K562 (cell line): ENCODE measurements around the gene KCNQ5. TPM values are rescaled to one million over a fixed set of nuclear protein-coding genes. Genes with fewer than 3 reads are reported as not detected.

Source experiments
- BRCA1 ChIP-seq, 2 experiments: fragments of 450-650 bp in 1 of 2; sonication (generic) in 1 of 2; formaldehyde crosslinking in 1 of 2; IDR thresholded peaks; 2 replicates each; pipeline versions ENCODE4 v1.5.0 to v1.6.1; 2017 to 2020; ENCODE audit warnings: mild to moderate bottlenecking in 1 of 2, missing genetic modification reagents in 1 of 2
- CTCF ChIP-seq, 3 experiments: IDR thresholded peaks in 2 of 3; conservative IDR thresholded peaks in 1 of 3; 2 replicates each; pipeline ENCODE4 v1.5.1; 2011 to 2012; ENCODE audit warnings: low read length in 3 of 3, mild to moderate bottlenecking in 3 of 3, control low read depth in 2 of 3, improper control_type of control experiment in 1 of 3, inconsistent platforms in 1 of 3, low read depth in 1 of 3, mixed read lengths in 1 of 3, moderate library complexity in 1 of 3; ENCODE audit not compliant: insufficient read depth in 2 of 3
- ELF4 ChIP-seq: fragments of 450-650 bp; formaldehyde crosslinking; IDR thresholded peaks from 2 replicates; pipeline ENCODE4 v1.4.0; 2022; ENCODE audit warnings: missing genetic modification characterization
- ETV5 ChIP-seq: sonication (generic); formaldehyde crosslinking; IDR thresholded peaks from 2 replicates; pipeline ENCODE4 v1.4.0; 2020; ENCODE audit warnings: low read depth, mild to moderate bottlenecking, missing genetic modification reagents
- GABPB1 ChIP-seq: sonication (generic); formaldehyde crosslinking; IDR thresholded peaks from 2 replicates; pipeline ENCODE4 v1.8.0; 2022; ENCODE audit warnings: mild to moderate bottlenecking, missing genetic modification reagents
- HNRNPL ChIP-seq: fragments of 200-400 bp; formaldehyde crosslinking; IDR thresholded peaks from 2 replicates; pipeline ENCODE4 v1.6.1; 2017; ENCODE audit warnings: low read depth, mild to moderate bottlenecking, low read length
- MNT ChIP-seq, 2 experiments: fragments of 450-650 bp; conservative IDR thresholded peaks; 2 replicates each; pipeline ENCODE4 v1.6.1; 2017; ENCODE audit warnings: mild to moderate bottlenecking in 2 of 2, moderate library complexity in 2 of 2
- NEUROD1 ChIP-seq: fragments of 150-350 bp; IDR thresholded peaks from 2 replicates; pipeline ENCODE4 v1.6.1; 2014; ENCODE audit warnings: borderline replicate concordance, low read length, low read depth; ENCODE audit not compliant: partially characterized antibody
- NFIX ChIP-seq: fragments of 250-450 bp; sonication (Bioruptor Pico); IDR thresholded peaks from 2 replicates; pipeline ENCODE4 v1.4.0; 2020; ENCODE audit warnings: low read depth, mild to moderate bottlenecking, moderate library complexity
- RNF2 ChIP-seq: sonication (generic); IDR thresholded peaks from 2 replicates; pipeline ENCODE4 v1.6.1; 2016
- SAP30 ChIP-seq: fragments of 200-600 bp; sonication (generic); IDR thresholded peaks from 2 replicates; pipeline ENCODE4 v1.6.1; 2012; ENCODE audit warnings: borderline replicate concordance, low read depth, mild to moderate bottlenecking, moderate library complexity, low read length, control low read depth, inconsistent platforms; ENCODE audit not compliant: insufficient read depth, poor library complexity, severe bottlenecking
- TAF15 ChIP-seq: fragments of 200-400 bp; formaldehyde crosslinking; IDR thresholded peaks from 2 replicates; pipeline ENCODE4 v1.6.1; 2017; ENCODE audit warnings: mild to moderate bottlenecking, low read depth, low read length, moderate library complexity
- TARDBP ChIP-seq: fragments of 450-650 bp; IDR thresholded peaks from 2 replicates; pipeline ENCODE4 v1.6.1; 2016
- TBP ChIP-seq: optimal IDR thresholded peaks from 2 replicates; pipeline ENCODE3; 2011; ENCODE audit warnings: low read depth, low read length, improper control_type of control experiment
- ZBTB49 ChIP-seq: sonication (generic); formaldehyde crosslinking; IDR thresholded peaks from 2 replicates; pipeline ENCODE4 v1.8.0; 2022; ENCODE audit warnings: missing genetic modification reagents, mild to moderate bottlenecking, borderline replicate concordance
- polyA plus RNA-seq, 8 experiments: library from polyadenylated mRNA; depleted of rRNA in 4 of 8; stranded (reverse) in 5 of 8; unstranded in 3 of 8; fragments of >200 nt; fragmentation: Nextera tagmentation in 2 of 8; fragmentation: Illumina TruSeq in 1 of 8; extraction: Ambion mirVana in 2 of 8; extraction: Trizol in 1 of 8; gene quantifications; 2 replicates each; pipeline versions ENCODE4 v1.2.1 to v1.2.3, GENCODE V29; 2011 to 2014; ENCODE audit warnings: inconsistent platforms in 1 of 8, missing spikeins in 1 of 8
- total RNA-seq, 7 experiments: library from RNA; depleted of rRNA in 6 of 7; stranded (reverse); fragments of >200 nt in 6 of 7; fragmentation: Illumina TruSeq in 2 of 7; extraction: Trizol in 2 of 7; gene quantifications; 2 replicates each; pipeline versions ENCODE4 v1.2.1 to v1.2.3, GENCODE V29; 2011 to 2021; ENCODE audit warnings: low replicate concordance in 1 of 7
- TF ChIP-seq, protein P1 (sequence below), 3 experiments: fragments of 200-800 bp in 1 of 3; sonication (Bioruptor generic) in 1 of 3; sonication (generic) in 1 of 3; formaldehyde crosslinking in 1 of 3; IDR thresholded peaks; 2 replicates each; pipeline versions ENCODE4 v1.6.1 to v1.8.0; 2016 to 2022; ENCODE audit warnings: mild to moderate bottlenecking in 2 of 3, missing compliant biosample characterization in 2 of 3, missing genetic modification characterization in 2 of 3, missing genetic modification reagents in 1 of 3
- TF ChIP-seq, protein P2 (sequence below), 2 experiments: fragments of 450-650 bp; IDR thresholded peaks; 2 replicates each; pipeline ENCODE4 v1.6.1; 2016

The KCNQ5 gene
- total and polyA plus RNA-seq, 9 of the 15 experiments (the other 6 are each of a cell fraction or from before 2014, with no cell fraction given) = 0.31 to 5.9 (median 2.6) TPM

GRCh38 chr6:72622094-72622940 lies 453 bp downstream of the KCNQ5 start (continued):
- TF ChIP-seq TAF15 = no peak
- no peak for TF ChIP-seq NFIX
- TF ChIP-seq ELF4 = no peak
- TF ChIP-seq RNF2 = no peak; the same call in 1 of the 2 replicates
- 0 out of 2 replicates have a peak, but pooled peaks have one; percentile 88 for TF ChIP-seq ZBTB49 (CRISPR knock-in tag)
- TF ChIP-seq MNT (conservative IDR thresholded peaks at IDR 0.05) = peak; percentile 76 to 80
- TF ChIP-seq ETV5 = 0 out of 2 replicates have a peak, but pooled peaks have one; percentile 26
- peak; percentile 1; the same call in 1 of the 2 replicates for TF ChIP-seq GABPB1 (CRISPR knock-in tag)
- peak; percentile 86 for TF ChIP-seq HNRNPL
- TF ChIP-seq, protein P1, sequence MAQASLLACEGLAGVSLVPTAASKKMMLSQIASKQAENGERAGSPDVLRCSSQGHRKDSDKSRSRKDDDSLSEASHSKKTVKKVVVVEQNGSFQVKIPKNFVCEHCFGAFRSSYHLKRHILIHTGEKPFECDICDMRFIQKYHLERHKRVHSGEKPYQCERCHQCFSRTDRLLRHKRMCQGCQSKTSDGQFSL (CRISPR knock-in tag; IDR thresholded peaks at IDR 0.05) = peak; percentile 38; the same call in 1 of the 2 replicates
- TF ChIP-seq, protein P1 (tag; IDR thresholded peaks at IDR 0.05) = no peak
- no peak for TF ChIP-seq NEUROD1
- peak in 1 of 3 experiments; percentile 25; a peak in 1 of 6 replicates for TF ChIP-seq CTCF (IDR thresholded peaks at IDR 0.05 in 2 of 3, conservative IDR thresholded peaks at IDR 0.05 in 1 of 3; ENCODE audit: insufficient read depth in 2 of 3, low read depth in 1 of 3, low read length in 3 of 3)
- TF ChIP-seq, protein P2, sequence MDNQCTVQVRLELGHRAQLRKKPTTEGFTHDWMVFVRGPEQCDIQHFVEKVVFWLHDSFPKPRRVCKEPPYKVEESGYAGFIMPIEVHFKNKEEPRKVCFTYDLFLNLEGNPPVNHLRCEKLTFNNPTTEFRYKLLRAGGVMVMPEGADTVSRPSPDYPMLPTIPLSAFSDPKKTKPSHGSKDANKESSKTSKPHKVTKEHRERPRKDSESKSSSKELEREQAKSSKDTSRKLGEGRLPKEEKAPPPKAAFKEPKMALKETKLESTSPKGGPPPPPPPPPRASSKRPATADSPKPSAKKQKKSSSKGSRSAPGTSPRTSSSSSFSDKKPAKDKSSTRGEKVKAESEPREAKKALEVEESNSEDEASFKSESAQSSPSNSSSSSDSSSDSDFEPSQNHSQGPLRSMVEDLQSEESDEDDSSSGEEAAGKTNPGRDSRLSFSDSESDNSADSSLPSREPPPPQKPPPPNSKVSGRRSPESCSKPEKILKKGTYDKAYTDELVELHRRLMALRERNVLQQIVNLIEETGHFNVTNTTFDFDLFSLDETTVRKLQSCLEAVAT (IDR thresholded peaks at IDR 0.05) = no peak
- peak; percentile 53 for TF ChIP-seq SAP30
- no peak for TF ChIP-seq BRCA1 (IDR thresholded peaks at IDR 0.05)
- TF ChIP-seq BRCA1 (CRISPR knock-in tag; IDR thresholded peaks at IDR 0.05) = no peak
- TF ChIP-seq TBP = peak; percentile 21
- TF ChIP-seq TARDBP = no peak
